MCF 10A (cell line): ENCODE measurements around the gene LSM12. TPM values are rescaled to one million over a fixed set of nuclear protein-coding genes. Genes with fewer than 3 reads are reported as not detected.
"Not testable (repeated sequence)": the region's sequence is repeated elsewhere in the genome, so short reads cannot be mapped to it uniquely, and the experiment has no call there.

Source experiments
- BruUV-seq: library from RNA; stranded (reverse); fragments of 400-500 nt; replicated peaks from 2 replicates; lab custom pipeline; 2021; lab: Mats Ljungman, UMichigan
- CTCF ChIA-PET: fragments of 300-600 bp; sonication (Branson Sonifier 250); formaldehyde crosslinking; extraction: SDS; loops from one replicate; lab custom pipeline; 2021; ENCODE audit warnings: antibody characterized with exemption, inconsistent platforms; lab: Yijun Ruan, JAX
- POLR2A ChIA-PET: fragments of 300-600, 350-650 bp; sonication (Branson Sonifier 250); formaldehyde crosslinking; extraction: SDS; loops from one replicate; lab custom pipeline; 2020; ENCODE audit warnings: antibody characterized with exemption, inconsistent platforms; lab: Yijun Ruan, JAX
- DNase-seq: peaks from one replicate; pipeline ENCODE4 v3.0.0-alpha.2; 2018; ENCODE audit not compliant: unreplicated experiment
- H3K27ac Mint-ChIP-seq: one replicate; pipeline ENCODE4 v1.8.0; 2022; ENCODE audit warnings: mild to moderate bottlenecking, low read depth, mixed read lengths; ENCODE audit not compliant: unreplicated experiment
- H3K27me3 Mint-ChIP-seq: one replicate; pipeline ENCODE4 v1.8.0; 2022; ENCODE audit warnings: mixed read lengths; ENCODE audit not compliant: insufficient read depth, unreplicated experiment
- H3K36me3 Mint-ChIP-seq: one replicate; pipeline ENCODE4 v1.8.0; 2022; ENCODE audit warnings: mild to moderate bottlenecking, moderate library complexity, mixed read lengths; ENCODE audit not compliant: insufficient read depth, unreplicated experiment
- H3K4me1 Mint-ChIP-seq: one replicate; pipeline ENCODE4 v1.8.0; 2022; ENCODE audit warnings: mixed read lengths; ENCODE audit not compliant: insufficient read depth, unreplicated experiment
- H3K4me3 Mint-ChIP-seq: one replicate; pipeline ENCODE4 v1.8.0; 2022; ENCODE audit warnings: mild to moderate bottlenecking, moderate library complexity, mixed read lengths; ENCODE audit not compliant: unreplicated experiment
- H3K9me3 Mint-ChIP-seq: one replicate; pipeline ENCODE4 v1.8.0; 2022; ENCODE audit warnings: mixed read lengths; ENCODE audit not compliant: unreplicated experiment
- intact Hi-C: fragments of 100-400 bp; cut with micrococcal nuclease; formaldehyde crosslinking; loops from 2 replicates; pipeline ENCODE4 v1.14.1; 2022
- total RNA-seq: library from RNA; stranded (reverse); gene quantifications from 2 replicates; pipeline ENCODE4 v1.2.3, GENCODE V29; 2022
- TF ChIP-seq, protein P1 (sequence below): fragments of 200-600 bp; IDR thresholded peaks from one replicate; pipeline ENCODE4 v1.8.0; 2022; ENCODE audit warnings: antibody characterized with exemption, mild to moderate bottlenecking; ENCODE audit not compliant: unreplicated experiment

LSM12 gene
- total RNA-seq, 1 experiment from 2014 or later = 101 TPM

- CTCF ChIA-PET = interaction anchor here (0.6 to 2.0 kb wide), 2 partner anchors 9 to 168 kb away, joined by 3 to 14 read pairs; no protein-coding TSS in a partner anchor
- peaks cover 70% of the 10 kb centered on the region for H3K36me3 Mint-ChIP-seq
- POLR2A ChIA-PET = interaction anchor here (0.6 kb wide), 1 partner anchor 81 kb away, joined by 3 read pairs; no protein-coding TSS in a partner anchor
Measured at GRCh38 chr17:44049294-44050060, 17.0 kb downstream of the LSM12 start.

DNA sequence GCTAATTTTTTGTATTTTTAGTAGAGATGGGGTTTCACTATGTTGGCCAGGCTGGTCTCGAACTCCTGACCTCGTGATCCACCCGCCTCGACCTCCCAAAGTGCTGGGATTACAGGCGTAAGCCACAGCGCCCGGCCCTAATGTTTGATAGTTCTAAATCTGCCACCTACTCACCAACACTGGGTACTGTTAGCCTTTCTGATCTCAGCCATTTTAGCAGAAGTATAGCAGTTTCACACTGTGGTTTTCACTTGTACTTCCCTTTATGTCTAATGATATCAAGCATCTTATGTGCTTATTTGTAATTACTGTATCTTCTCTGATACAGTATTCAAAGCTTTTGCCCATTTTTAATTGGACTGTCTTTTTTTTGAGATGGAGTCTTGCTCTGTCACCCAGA, 19.6 kb downstream of the LSM12 start:
- H3K27me3 Mint-ChIP-seq, DNase-seq, POLR2A ChIA-PET, H3K4me1 Mint-ChIP-seq, H3K27ac Mint-ChIP-seq, BruUV-seq, H3K4me3 Mint-ChIP-seq, intact Hi-C loops, H3K9me3 Mint-ChIP-seq: not testable (repeated sequence)
- peaks cover 64% of the 10 kb centered on the region for H3K36me3 Mint-ChIP-seq
- CTCF ChIA-PET = interaction anchor here (0.6 kb wide), 1 partner anchor 51 kb away, joined by 3 read pairs; no protein-coding TSS in a partner anchor

More at GRCh38 chr17:44049294-44050060, 17.0 kb downstream of the LSM12 start:
- Mint-ChIP-seq H3K27me3 (no peaks in the 10 kb centered on the region), H3K9me3 (no peaks in the 10 kb centered on the region), H3K27ac (no peak overlapping the region), H3K4me1 (peaks cover under 1% of the 10 kb centered on the region), H3K4me3 (no peak overlapping the region)
- intact Hi-C loops = no loop called here
- no peak for DNase-seq
- no TSS peak for BruUV-seq
- TF ChIP-seq, protein P1, sequence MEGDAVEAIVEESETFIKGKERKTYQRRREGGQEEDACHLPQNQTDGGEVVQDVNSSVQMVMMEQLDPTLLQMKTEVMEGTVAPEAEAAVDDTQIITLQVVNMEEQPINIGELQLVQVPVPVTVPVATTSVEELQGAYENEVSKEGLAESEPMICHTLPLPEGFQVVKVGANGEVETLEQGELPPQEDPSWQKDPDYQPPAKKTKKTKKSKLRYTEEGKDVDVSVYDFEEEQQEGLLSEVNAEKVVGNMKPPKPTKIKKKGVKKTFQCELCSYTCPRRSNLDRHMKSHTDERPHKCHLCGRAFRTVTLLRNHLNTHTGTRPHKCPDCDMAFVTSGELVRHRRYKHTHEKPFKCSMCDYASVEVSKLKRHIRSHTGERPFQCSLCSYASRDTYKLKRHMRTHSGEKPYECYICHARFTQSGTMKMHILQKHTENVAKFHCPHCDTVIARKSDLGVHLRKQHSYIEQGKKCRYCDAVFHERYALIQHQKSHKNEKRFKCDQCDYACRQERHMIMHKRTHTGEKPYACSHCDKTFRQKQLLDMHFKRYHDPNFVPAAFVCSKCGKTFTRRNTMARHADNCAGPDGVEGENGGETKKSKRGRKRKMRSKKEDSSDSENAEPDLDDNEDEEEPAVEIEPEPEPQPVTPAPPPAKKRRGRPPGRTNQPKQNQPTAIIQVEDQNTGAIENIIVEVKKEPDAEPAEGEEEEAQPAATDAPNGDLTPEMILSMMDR = no peak

GRCh38 chr17:44045486-44045885, 21.0 kb downstream of the LSM12 start:
- no peak for DNase-seq
- intact Hi-C loops = no loop called here
- ChIA-PET POLR2A (interaction anchor here (1.5 kb wide), 1 partner anchor 102 kb away, joined by 3 read pairs; no protein-coding TSS in a partner anchor), CTCF (interaction anchor here (1.0 to 1.3 kb wide), 2 partner anchors 77 to 115 kb away, joined by 3 read pairs; partner anchors contain the start of gene HDAC5)
- Mint-ChIP-seq H3K4me1 (peaks cover 17% of the 10 kb centered on the region), H3K27me3 (no peaks in the 10 kb centered on the region), H3K27ac (no peak overlapping the region), H3K36me3 (peaks cover 57% of the 10 kb centered on the region), H3K4me3 (no peak overlapping the region), H3K9me3 (no peaks in the 10 kb centered on the region)
- no TSS peak for BruUV-seq
- TF ChIP-seq, protein P1 = no peak

- peak; percentile 79 for DNase-seq
- Mint-ChIP-seq H3K27ac (no peak overlapping the region), H3K4me1 (peaks cover 24% of the 10 kb centered on the region), H3K9me3 (no peaks in the 10 kb centered on the region), H3K36me3 (peaks cover 45% of the 10 kb centered on the region), H3K4me3 (no peak overlapping the region), H3K27me3 (no peaks in the 10 kb centered on the region)
- no TSS peak for BruUV-seq
- ChIA-PET POLR2A (interaction anchor here (0.6 to 3.5 kb wide), 8 partner anchors 16 to 100 kb away, joined by 3 to 23 read pairs (median 3); partner anchors contain the start of genes HDAC5 and LSM12), CTCF (interaction anchor here (0.6 to 5.3 kb wide), 8 partner anchors 12 to 248 kb away, joined by 3 to 41 read pairs (median 4); no protein-coding TSS in a partner anchor)
- intact Hi-C loops = no loop called here
- TF ChIP-seq, protein P1 = no peak
Measured at GRCh38 chr17:44044071-44044470, 22.4 kb downstream of the LSM12 start.
